Transverse colon (tissue), 4 donors: ENCODE measurements around the gene RGL2. TPM values are rescaled to one million over a fixed set of nuclear protein-coding genes. Genes with fewer than 3 reads are reported as not detected.
A peak's percentile ranks its signal among the peaks of the same experiment; 100 is the strongest.

Experiments used
- DNase-seq: peaks from one replicate; pipeline ENCODE4 v3.0.0-alpha.2; 2019
- H3K27ac ChIP-seq, 4 donors: fragments of 200-600 bp; sonication (generic); 2 replicates each; pipeline ENCODE4 v1.5.1; 2016 to 2018; ENCODE audit warnings: inconsistent platforms in 4 of 4
- H3K27me3 ChIP-seq: fragments of 200-600 bp; sonication (generic); 2 replicates; pipeline ENCODE4 v1.5.1; 2017; ENCODE audit warnings: inconsistent platforms
- H3K36me3 ChIP-seq, 4 donors: fragments of 200-600 bp; sonication (generic); 2 replicates each; pipeline ENCODE4 v1.5.1; 2017 to 2019; ENCODE audit warnings: inconsistent platforms in 4 of 4
- H3K4me1 ChIP-seq, 4 donors: fragments of 200-600 bp; sonication (generic); 2 replicates each; pipeline ENCODE4 v1.5.1; 2017 to 2020; ENCODE audit warnings: inconsistent platforms in 4 of 4
- H3K4me3 ChIP-seq, 4 donors: fragments of 200-600 bp; sonication (generic); 1 replicate in 1 of 4; 2 replicates in 3 of 4; pipeline versions ENCODE4 v1.5.1 to v1.6.1; 2017 to 2019; ENCODE audit warnings: inconsistent platforms in 4 of 4
- H3K9me3 ChIP-seq, 2 donors: fragments of 200-600 bp; sonication (generic); 2 replicates each; pipeline ENCODE4 v1.5.1; 2017 to 2019; ENCODE audit warnings: inconsistent platforms in 2 of 2
- CTCF ChIP-seq, 5 experiments: fragments of 200-600 bp in 3 of 5; fragments of 450-650 bp in 2 of 5; sonication (generic) in 3 of 5; IDR thresholded peaks; 1 replicate in 2 of 5; 2 replicates in 3 of 5; pipeline ENCODE4 v1.5.1; 2016 to 2017; ENCODE audit warnings: antibody characterized with exemption in 5 of 5, inconsistent platforms in 3 of 5, mild to moderate bottlenecking in 2 of 5, moderate library complexity in 1 of 5
- EP300 ChIP-seq: sonication (generic); formaldehyde crosslinking; IDR thresholded peaks from one replicate; pipeline ENCODE4 v1.6.1; 2017; ENCODE audit warnings: antibody characterized with exemption, low read depth
- POLR2A ChIP-seq: fragments of 450-650 bp; IDR thresholded peaks from one replicate; pipeline ENCODE4 v1.6.1; 2016; ENCODE audit warnings: antibody characterized with exemption, mild to moderate bottlenecking, moderate library complexity
- POLR2AphosphoS5 ChIP-seq, 3 donors: sonication (generic); formaldehyde crosslinking; IDR thresholded peaks; one replicate each; pipeline ENCODE4 v1.6.1; 2016; ENCODE audit warnings: antibody characterized with exemption in 3 of 3
- WGBS, 2 donors: methylation state at CpG; one replicate each; pipeline ENCODE4 v1.1.5; 2018; ENCODE audit warnings: low coverage in 1 of 2; 5-methylcytosine and 5-hydroxymethylcytosine counted together
- in situ Hi-C, 4 donors: fragments of 200-750 bp; cut with MboI; loops; one replicate each; pipeline versions ENCODE4 v1.15.0 to v1.15.1; 2017; ENCODE audit warnings: low sequenced_read_pairs in 3 of 4, low pct_ligation_motif_present in 1 of 4, low pct_unique_long_range_greater_than_20kb in 1 of 4
- intact Hi-C: fragments of 100-400 bp; cut with DNase I; formaldehyde crosslinking; loops from one replicate; pipeline ENCODE4 v1.15.1; 2023; ENCODE audit warnings: low total_unique reads
- total RNA-seq, 4 donors: library from RNA; depleted of rRNA; stranded (reverse); fragments of >200 nt; gene quantifications; one replicate each; pipeline ENCODE4 v1.1.0, GENCODE V29; 2016

The RGL2 gene
- total RNA-seq, 4 donors from 2014 or later: 21.3 to 70.3 (median 25.8) TPM

GRCh38 chr6:33313709-33314514 is 15.2 kb upstream of the RGL2 start, which contains the start of gene TAPBP:
Gene TAPBP, minus strand, starts transcription at chr6:33314078. Its CDS starts 37 bp downstream, at chr6:33314041.
- H3K27me3 ChIP-seq: no peaks in the 10 kb centered on the region
- in situ Hi-C loops (no loop called here), intact Hi-C loops (loop anchor here (10.0 kb wide), 1 partner anchor 101 kb away; the partner anchor contains the start of genes CUTA and PHF1)
- H3K9me3 ChIP-seq: no peaks in the 10 kb centered on the region
- H3K36me3 ChIP-seq: peaks cover 0 to 11% (median 0%) of the 10 kb centered on the region in 4 donors
- no peak for TF ChIP-seq CTCF (IDR thresholded peaks at IDR 0.05)
- TF ChIP-seq EP300: no peak
- TF ChIP-seq POLR2A: peak; percentile 76
- TF ChIP-seq POLR2AphosphoS5 (IDR thresholded peaks at IDR 0.05): peak; percentile 73 to 88 (median 86)
- peak within 1 kb of the TSS; percentile 95 to 99 (median 98) for H3K27ac ChIP-seq
- peaks cover 23 to 54% (median 39%) of the 10 kb centered on the region in 4 donors for H3K4me1 ChIP-seq
- peak within 1 kb of the TSS; percentile 52 to 94 (median 71) for H3K4me3 ChIP-seq
- 0% methylated on average over 1 to 45 of the region's 47 CpGs for WGBS, 2 donors
- peak; percentile 77 for DNase-seq

- TF ChIP-seq POLR2AphosphoS5 (IDR thresholded peaks at IDR 0.05) (peak in 1 of 3 donors; percentile 17), POLR2A (no peak), CTCF (IDR thresholded peaks at IDR 0.05) (no peak), EP300 (no peak)
- DNase-seq: peak; percentile 63
- Histone ChIP-seq H3K27me3 (no peaks in the 10 kb centered on the region), H3K4me1 (peaks cover 18 to 47% (median 32%) of the 10 kb centered on the region in 4 donors), H3K27ac (peak overlapping the region; percentile 95 to 99 (median 98)), H3K36me3 (peaks cover 0 to 13% (median 0%) of the 10 kb centered on the region in 4 donors), H3K9me3 (no peaks in the 10 kb centered on the region), H3K4me3 (peak overlapping the region; percentile 52 to 94 (median 71))
- intact Hi-C loops: loop anchor here (10.0 kb wide), 1 partner anchor 102 kb away; the partner anchor contains the start of genes CUTA and PHF1
- WGBS, 2 donors: 0 to 2% methylated on average over 6 to 33 of the region's 33 CpGs
- in situ Hi-C loops: no loop called here
Measured at GRCh38 chr6:33313105-33313708, 14.5 kb upstream of the RGL2 start.

GRCh38 chr6:33312361-33313104 is 13.8 kb upstream of the RGL2 start:
- Histone ChIP-seq H3K4me1 (peaks cover 18 to 45% (median 32%) of the 10 kb centered on the region in 4 donors), H3K36me3 (peaks cover 0 to 14% (median 0%) of the 10 kb centered on the region in 4 donors), H3K4me3 (peak overlapping the region; percentile 52 to 94 (median 71)), H3K27me3 (no peaks in the 10 kb centered on the region), H3K27ac (peak overlapping the region; percentile 95 to 99 (median 98)), H3K9me3 (no peaks in the 10 kb centered on the region)
- intact Hi-C loops: loop anchor here (10.0 kb wide), 1 partner anchor 102 kb away; the partner anchor contains the start of genes CUTA and PHF1
- in situ Hi-C loops: no loop called here
- WGBS, 2 donors: 2 to 4% methylated on average over 11 to 29 of the region's 29 CpGs
- peak; percentile 89 for DNase-seq
- TF ChIP-seq EP300 (no peak), POLR2AphosphoS5 (IDR thresholded peaks at IDR 0.05) (peak in 2 of 3 donors; percentile 19), POLR2A (peak; percentile 9), CTCF (IDR thresholded peaks at IDR 0.05) (no peak)
